ENCODE measurements around the gene KAZN.

Gene KAZN

GRCh38 chr1:14682941-14683621 lies 84.6 kb downstream of the KAZN start:
- no peak overlapping the region for H3K27ac Mint-ChIP-seq
- ATAC-seq (replicated peaks) (no peak), DNase-seq (no peak)
- peaks cover 27 to 34% of the 10 kb centered on the region in 2 donors for H3K27me3 Mint-ChIP-seq
- H3K36me3 Mint-ChIP-seq (ENCODE audit: insufficient read depth), result peaks cover 3% of the 10 kb centered on the region
- peaks cover 0 to 3% of the 10 kb centered on the region in 2 donors for H3K9me3 Mint-ChIP-seq
- H3K4me1 Mint-ChIP-seq (ENCODE audit: low read depth in 2 of 2), result no peaks in the 10 kb centered on the region
- H3K4me3 Mint-ChIP-seq, result no peak overlapping the region

DNA sequence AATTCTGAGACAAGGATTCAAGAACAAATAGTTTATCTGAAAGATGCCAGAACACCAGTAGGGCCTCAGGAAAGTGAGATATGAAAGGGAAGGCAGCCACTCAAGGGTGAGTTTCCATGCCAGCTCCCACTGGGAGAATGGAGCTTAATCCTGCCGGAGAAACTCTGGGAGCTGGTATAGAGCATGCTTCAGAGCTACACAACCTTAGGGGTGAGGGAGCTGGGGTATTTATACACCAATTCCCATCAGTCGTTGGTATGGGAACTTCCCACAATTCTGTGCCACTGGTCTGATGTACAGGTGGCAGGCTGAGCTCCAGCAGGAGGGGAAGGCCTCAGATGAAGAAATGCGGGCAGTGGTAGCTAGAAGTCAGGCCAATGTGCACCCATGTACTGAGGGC lies 86.6 kb downstream of the KAZN start:
- H3K4me1 Mint-ChIP-seq (ENCODE audit: low read depth in 2 of 2), result no peaks in the 10 kb centered on the region
- H3K36me3 Mint-ChIP-seq (ENCODE audit: insufficient read depth), result peaks cover 3% of the 10 kb centered on the region
- H3K27me3 Mint-ChIP-seq, result peaks cover 34 to 36% of the 10 kb centered on the region in 2 donors
- H3K4me3 Mint-ChIP-seq, result no peak overlapping the region
- no peak for ATAC-seq (replicated peaks)
- no peak for DNase-seq
- H3K27ac Mint-ChIP-seq, result no peak overlapping the region
- H3K9me3 Mint-ChIP-seq, result peaks cover 0 to 3% of the 10 kb centered on the region in 2 donors

- DNase-seq (no peak), ATAC-seq (replicated peaks) (no peak)
- H3K27ac Mint-ChIP-seq, result no peak overlapping the region
- no peaks in the 10 kb centered on the region for H3K4me1 Mint-ChIP-seq (ENCODE audit: low read depth in 2 of 2)
- no peak overlapping the region for H3K4me3 Mint-ChIP-seq
- no peaks in the 10 kb centered on the region for H3K36me3 Mint-ChIP-seq (ENCODE audit: insufficient read depth)
- H3K27me3 Mint-ChIP-seq, result peaks cover 25 to 32% of the 10 kb centered on the region in 2 donors
- H3K9me3 Mint-ChIP-seq, result no peaks in the 10 kb centered on the region
Measured at GRCh38 chr1:14686701-14687100, 88.2 kb downstream of the KAZN start.

DNA sequence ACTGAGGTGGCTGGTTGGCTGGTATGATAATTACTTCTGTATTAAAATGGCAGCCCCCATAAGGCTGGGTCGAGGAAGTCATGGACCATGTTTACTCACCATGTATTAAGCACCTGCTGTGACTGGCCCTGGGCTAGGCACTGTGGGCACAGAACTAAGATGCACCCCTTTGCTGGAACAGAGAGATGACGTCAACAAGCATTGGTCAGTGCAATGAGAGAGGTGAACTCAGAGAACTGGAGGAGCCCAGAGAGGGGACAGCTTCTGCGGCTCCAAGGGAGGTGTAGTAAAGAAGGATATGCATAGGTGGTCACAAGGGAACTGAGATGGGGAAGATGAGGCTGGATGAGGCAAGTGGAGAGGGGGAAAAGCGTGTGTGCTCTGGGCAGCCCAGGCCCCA lies 88.7 kb downstream of the KAZN start:
- Mint-ChIP-seq H3K36me3 (ENCODE audit: insufficient read depth) (no peaks in the 10 kb centered on the region), H3K27ac (no peak overlapping the region), H3K4me1 (ENCODE audit: low read depth in 2 of 2) (no peaks in the 10 kb centered on the region), H3K4me3 (no peak overlapping the region), H3K27me3 (peaks cover 25 to 34% of the 10 kb centered on the region in 2 donors), H3K9me3 (no peaks in the 10 kb centered on the region)
- DNase-seq (no peak), ATAC-seq (replicated peaks) (no peak)

- Mint-ChIP-seq H3K4me3 (no peak overlapping the region), H3K36me3 (ENCODE audit: insufficient read depth) (no peaks in the 10 kb centered on the region), H3K27me3 (peaks cover 11 to 37% of the 10 kb centered on the region in 2 donors), H3K9me3 (no peaks in the 10 kb centered on the region), H3K27ac (no peak overlapping the region), H3K4me1 (ENCODE audit: low read depth in 2 of 2) (no peaks in the 10 kb centered on the region)
- ATAC-seq (replicated peaks), result no peak
- no peak for DNase-seq
Measured at GRCh38 chr1:14689996-14690615, 91.6 kb downstream of the KAZN start.

DNA sequence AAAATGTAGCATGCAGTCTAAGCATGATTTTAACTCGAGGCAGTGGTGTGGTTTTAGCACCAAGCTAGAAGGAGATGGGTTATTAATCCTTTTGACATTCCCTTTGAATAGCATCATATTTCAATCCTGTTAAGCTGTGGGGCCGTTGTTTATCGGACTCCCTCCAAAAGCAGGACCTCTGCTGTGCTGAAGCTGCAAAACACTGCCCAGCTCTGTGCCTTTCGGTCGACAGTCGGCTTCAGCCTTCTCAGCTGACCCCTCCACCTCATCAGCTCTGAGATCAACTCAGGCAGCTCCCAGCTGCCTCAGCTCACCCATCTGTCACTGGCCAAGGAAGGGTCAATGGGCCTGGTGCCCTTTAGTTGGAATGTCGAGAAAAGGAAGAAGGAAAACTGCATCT lies 95.5 kb downstream of the KAZN start:
- H3K27ac Mint-ChIP-seq, result no peak overlapping the region
- H3K27me3 Mint-ChIP-seq, result peaks cover 28 to 42% of the 10 kb centered on the region in 2 donors
- H3K9me3 Mint-ChIP-seq, result no peaks in the 10 kb centered on the region
- DNase-seq (no peak), ATAC-seq (replicated peaks) (no peak)
- H3K4me1 Mint-ChIP-seq (ENCODE audit: low read depth in 2 of 2), result no peaks in the 10 kb centered on the region
- no peak overlapping the region for H3K4me3 Mint-ChIP-seq
- no peaks in the 10 kb centered on the region for H3K36me3 Mint-ChIP-seq (ENCODE audit: insufficient read depth)

GRCh38 chr1:14694589-14694988 lies 96.1 kb downstream of the KAZN start:
- Mint-ChIP-seq H3K4me1 (ENCODE audit: low read depth in 2 of 2) (no peaks in the 10 kb centered on the region), H3K9me3 (no peaks in the 10 kb centered on the region), H3K27ac (no peak overlapping the region), H3K27me3 (peaks cover 33 to 37% of the 10 kb centered on the region in 2 donors), H3K4me3 (no peak overlapping the region), H3K36me3 (ENCODE audit: insufficient read depth) (no peaks in the 10 kb centered on the region)
- ATAC-seq (replicated peaks) (no peak), DNase-seq (no peak)

DNA sequence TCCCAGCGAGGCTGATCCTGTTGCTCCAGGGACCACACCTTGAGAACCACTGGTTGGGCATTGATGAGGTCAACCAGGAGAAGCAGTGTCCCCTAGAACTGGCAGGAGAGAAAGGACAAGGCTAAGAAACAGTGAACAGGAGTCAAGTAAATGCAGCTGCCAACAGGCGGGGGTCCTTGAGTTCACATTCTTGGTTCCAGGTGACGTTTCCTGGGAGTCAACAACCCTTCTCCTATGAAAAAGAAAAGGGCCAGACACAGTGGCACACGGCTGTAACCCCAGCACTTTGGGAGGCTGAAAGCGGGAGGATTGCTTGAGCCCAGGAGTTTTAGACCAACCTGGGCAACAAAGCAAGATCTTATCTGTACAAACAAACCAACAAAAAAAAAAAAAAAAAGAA lies 98.3 kb downstream of the KAZN start:
- H3K36me3 Mint-ChIP-seq (ENCODE audit: insufficient read depth), result no peaks in the 10 kb centered on the region
- ATAC-seq (replicated peaks) (no peak), DNase-seq (no peak)
- no peak overlapping the region for H3K27ac Mint-ChIP-seq
- H3K4me1 Mint-ChIP-seq (ENCODE audit: low read depth in 2 of 2), result no peaks in the 10 kb centered on the region
- H3K9me3 Mint-ChIP-seq, result no peaks in the 10 kb centered on the region
- H3K27me3 Mint-ChIP-seq, result peaks cover 31 to 42% of the 10 kb centered on the region in 2 donors
- H3K4me3 Mint-ChIP-seq, result no peak overlapping the region

- ATAC-seq (replicated peaks) (no peak), DNase-seq (no peak)
- no peak overlapping the region for H3K4me3 Mint-ChIP-seq
- H3K9me3 Mint-ChIP-seq, result no peaks in the 10 kb centered on the region
- no peaks in the 10 kb centered on the region for H3K36me3 Mint-ChIP-seq (ENCODE audit: insufficient read depth)
- H3K27me3 Mint-ChIP-seq, result peaks cover 27 to 46% of the 10 kb centered on the region in 2 donors
- no peak overlapping the region for H3K27ac Mint-ChIP-seq
- no peaks in the 10 kb centered on the region for H3K4me1 Mint-ChIP-seq (ENCODE audit: low read depth in 2 of 2)
Measured at GRCh38 chr1:14697353-14697752, 98.9 kb downstream of the KAZN start.

GRCh38 chr1:14698314-14698713 lies 99.8 kb downstream of the KAZN start:
- DNase-seq, result no peak
- Mint-ChIP-seq H3K27ac (no peak overlapping the region), H3K27me3 (peaks cover 25 to 46% of the 10 kb centered on the region in 2 donors), H3K4me1 (ENCODE audit: low read depth in 2 of 2) (no peaks in the 10 kb centered on the region), H3K36me3 (ENCODE audit: insufficient read depth) (no peaks in the 10 kb centered on the region), H3K4me3 (no peak overlapping the region), H3K9me3 (no peaks in the 10 kb centered on the region)
- ATAC-seq (replicated peaks), result no peak

GRCh38 chr1:14699620-14700019 lies 101.1 kb downstream of the KAZN start:
- Mint-ChIP-seq H3K9me3 (no peaks in the 10 kb centered on the region), H3K36me3 (ENCODE audit: insufficient read depth) (no peaks in the 10 kb centered on the region), H3K4me1 (ENCODE audit: low read depth in 2 of 2) (no peaks in the 10 kb centered on the region), H3K27ac (no peak overlapping the region), H3K4me3 (no peak overlapping the region), H3K27me3 (peaks cover 21 to 49% of the 10 kb centered on the region in 2 donors)
- DNase-seq (no peak), ATAC-seq (replicated peaks) (no peak)

GRCh38 chr1:14704846-14705245 lies 106.4 kb downstream of the KAZN start:
- Mint-ChIP-seq H3K27me3 (peaks cover 9 to 22% of the 10 kb centered on the region in 2 donors), H3K4me3 (no peak overlapping the region), H3K9me3 (no peaks in the 10 kb centered on the region), H3K36me3 (ENCODE audit: insufficient read depth) (no peaks in the 10 kb centered on the region), H3K4me1 (ENCODE audit: low read depth in 2 of 2) (no peaks in the 10 kb centered on the region), H3K27ac (no peak overlapping the region)
- DNase-seq (no peak), ATAC-seq (replicated peaks) (no peak)

- Mint-ChIP-seq H3K9me3 (no peaks in the 10 kb centered on the region), H3K27me3 (peaks cover 9 to 28% of the 10 kb centered on the region in 2 donors), H3K4me1 (ENCODE audit: low read depth in 2 of 2) (no peaks in the 10 kb centered on the region), H3K27ac (no peak overlapping the region), H3K36me3 (ENCODE audit: insufficient read depth) (no peaks in the 10 kb centered on the region), H3K4me3 (no peak overlapping the region)
- DNase-seq (no peak), ATAC-seq (replicated peaks) (no peak)
Measured at GRCh38 chr1:14705824-14706223, 107.3 kb downstream of the KAZN start.

DNA sequence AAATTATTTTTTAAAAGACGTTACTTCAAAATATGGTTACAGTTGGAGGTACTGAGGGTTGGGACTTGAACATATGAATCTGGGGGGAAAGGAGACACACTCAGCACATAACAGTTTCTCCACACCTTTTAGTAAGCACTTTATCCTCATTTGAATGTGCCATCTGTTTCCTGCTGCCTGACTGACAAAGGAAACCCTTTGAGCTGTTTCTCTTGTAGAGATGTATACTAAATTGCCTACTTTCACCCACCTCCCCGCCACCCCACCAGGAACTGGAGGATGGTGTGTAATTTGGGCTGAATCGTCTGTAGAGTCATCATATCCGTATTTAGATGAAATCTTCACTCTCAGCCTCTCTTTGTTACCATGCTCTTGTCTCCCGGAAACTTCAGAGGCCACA lies 108.1 kb downstream of the KAZN start:
- H3K9me3 Mint-ChIP-seq, result no peaks in the 10 kb centered on the region
- H3K36me3 Mint-ChIP-seq (ENCODE audit: insufficient read depth), result no peaks in the 10 kb centered on the region
- H3K27ac Mint-ChIP-seq, result no peak overlapping the region
- ATAC-seq (replicated peaks) (no peak), DNase-seq (no peak)
- peaks cover 9 to 35% of the 10 kb centered on the region in 2 donors for H3K27me3 Mint-ChIP-seq
- no peaks in the 10 kb centered on the region for H3K4me1 Mint-ChIP-seq (ENCODE audit: low read depth in 2 of 2)
- H3K4me3 Mint-ChIP-seq, result no peak overlapping the region

Measured in effector memory CD8-positive, alpha-beta T cell (primary cell).